HK-2 (cell line): ENCODE measurements around the gene TES.

Experiments
- DNase-seq: peaks from one replicate; pipeline ENCODE4 v3.0.0-alpha.2; 2018; ENCODE audit not compliant: unreplicated experiment

The TES gene

DNA sequence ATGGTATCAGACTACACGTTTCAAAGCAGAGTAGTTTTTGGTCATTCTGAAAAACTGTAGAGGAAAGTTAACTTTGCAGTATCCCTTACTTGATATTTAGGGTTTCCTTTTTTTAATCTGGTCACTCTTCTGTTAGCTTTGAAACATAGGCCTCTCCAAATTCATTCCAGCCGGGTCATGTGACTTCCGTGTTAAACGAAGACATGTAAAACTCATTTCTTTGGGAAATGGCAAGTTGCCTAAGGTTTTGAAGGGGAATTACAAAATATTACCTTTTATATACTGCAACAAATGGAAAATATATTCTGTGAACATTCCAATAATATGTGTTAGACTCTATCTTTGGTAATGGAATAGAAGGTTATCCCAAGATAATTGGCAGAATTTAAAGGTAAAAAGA, 9.5 kb downstream of the TES start:
- DNase-seq = no peak

- no peak for DNase-seq
Observed at GRCh38 chr7:116222501-116222900, 12.2 kb downstream of the TES start.

DNA sequence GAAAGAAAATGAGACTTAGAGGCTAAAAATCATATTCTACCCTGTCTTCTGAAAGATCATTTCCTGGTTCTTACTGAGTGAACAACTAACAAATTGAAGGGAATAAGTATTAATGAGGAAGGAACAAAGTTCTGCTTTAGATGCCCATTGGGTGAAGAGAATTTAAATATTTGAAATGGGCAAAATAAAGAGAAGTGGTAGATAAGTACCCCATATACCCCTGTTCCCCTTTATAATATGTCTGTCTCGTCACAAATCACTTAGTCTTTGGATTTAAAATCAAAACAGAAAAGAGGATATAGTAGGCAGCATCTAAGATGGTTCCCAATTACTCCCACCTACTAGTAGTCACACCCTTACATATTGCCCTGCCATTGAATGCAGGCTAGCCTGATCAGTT, 13.2 kb downstream of the TES start:
- no peak for DNase-seq

GRCh38 chr7:116224492-116225098, 14.3 kb downstream of the TES start:
- DNase-seq = no peak

GRCh38 chr7:116225860-116226259, 15.5 kb downstream of the TES start:
- DNase-seq = no peak

GRCh38 chr7:116226664-116227063, 16.3 kb downstream of the TES start:
- DNase-seq = no peak

DNA sequence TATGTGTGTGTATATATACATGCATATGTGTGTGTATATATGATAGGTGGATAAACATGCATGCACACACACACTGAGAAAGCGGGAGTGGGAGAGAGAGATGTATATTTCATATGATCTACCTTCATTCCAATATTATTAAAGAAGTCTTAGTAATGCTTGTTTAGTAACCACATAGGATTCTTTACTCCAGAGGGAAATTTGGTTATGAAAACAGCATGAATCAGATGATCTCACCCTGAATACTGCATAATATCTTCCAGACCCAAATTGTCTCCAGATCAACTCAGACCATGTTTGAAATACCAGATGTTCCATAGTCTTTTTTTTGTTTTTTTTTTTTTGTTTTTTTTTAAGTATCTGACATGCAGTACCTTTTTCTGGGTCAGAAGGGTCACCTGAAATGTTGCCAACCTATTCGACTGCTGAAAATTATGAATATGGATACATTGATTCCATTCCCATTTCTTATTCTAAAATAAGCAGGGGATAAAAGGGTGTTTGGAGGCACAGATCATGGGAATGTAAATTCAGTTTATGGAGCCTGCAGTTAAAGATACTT, 17.4 kb downstream of the TES start:
- DNase-seq = no peak

DNA sequence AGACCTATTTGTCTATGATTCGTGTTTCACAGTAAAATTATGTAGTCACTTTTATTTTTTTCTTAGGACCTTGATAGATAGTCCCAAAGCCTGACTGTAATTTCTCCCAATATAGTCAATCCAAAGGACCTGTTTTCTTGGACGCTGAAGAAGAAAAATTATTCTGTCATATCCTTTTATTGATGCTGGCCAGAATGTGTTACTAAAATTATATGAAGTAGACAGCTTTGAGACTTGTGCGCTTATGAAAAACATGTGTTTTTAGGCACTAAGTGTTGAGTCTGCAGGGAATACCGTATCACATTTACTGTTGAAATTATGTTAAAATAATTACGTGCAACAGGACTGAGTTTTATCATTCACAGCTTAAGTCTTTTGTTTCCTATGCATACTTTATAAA, 17.9 kb downstream of the TES start:
- no peak for DNase-seq

DNA sequence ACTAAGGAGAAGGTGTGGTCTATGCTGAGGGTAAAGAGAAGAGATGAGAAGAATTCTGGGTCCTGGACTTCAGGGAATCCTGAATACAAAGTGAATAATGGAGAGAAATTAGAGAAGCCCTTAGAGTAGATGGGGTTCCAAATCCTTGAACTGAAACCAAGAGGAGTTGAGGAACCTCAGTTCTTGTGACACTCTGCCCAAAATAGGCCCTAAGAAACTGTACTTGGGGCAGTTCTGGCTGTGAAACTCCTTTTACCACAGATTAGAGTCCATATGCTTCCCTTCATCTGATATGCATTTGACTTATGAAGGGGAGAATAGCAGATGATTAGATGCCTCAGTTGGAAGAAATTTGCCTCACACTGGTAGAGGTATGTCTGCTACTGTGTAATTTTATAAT, 19.0 kb downstream of the TES start:
- no peak for DNase-seq

DNA sequence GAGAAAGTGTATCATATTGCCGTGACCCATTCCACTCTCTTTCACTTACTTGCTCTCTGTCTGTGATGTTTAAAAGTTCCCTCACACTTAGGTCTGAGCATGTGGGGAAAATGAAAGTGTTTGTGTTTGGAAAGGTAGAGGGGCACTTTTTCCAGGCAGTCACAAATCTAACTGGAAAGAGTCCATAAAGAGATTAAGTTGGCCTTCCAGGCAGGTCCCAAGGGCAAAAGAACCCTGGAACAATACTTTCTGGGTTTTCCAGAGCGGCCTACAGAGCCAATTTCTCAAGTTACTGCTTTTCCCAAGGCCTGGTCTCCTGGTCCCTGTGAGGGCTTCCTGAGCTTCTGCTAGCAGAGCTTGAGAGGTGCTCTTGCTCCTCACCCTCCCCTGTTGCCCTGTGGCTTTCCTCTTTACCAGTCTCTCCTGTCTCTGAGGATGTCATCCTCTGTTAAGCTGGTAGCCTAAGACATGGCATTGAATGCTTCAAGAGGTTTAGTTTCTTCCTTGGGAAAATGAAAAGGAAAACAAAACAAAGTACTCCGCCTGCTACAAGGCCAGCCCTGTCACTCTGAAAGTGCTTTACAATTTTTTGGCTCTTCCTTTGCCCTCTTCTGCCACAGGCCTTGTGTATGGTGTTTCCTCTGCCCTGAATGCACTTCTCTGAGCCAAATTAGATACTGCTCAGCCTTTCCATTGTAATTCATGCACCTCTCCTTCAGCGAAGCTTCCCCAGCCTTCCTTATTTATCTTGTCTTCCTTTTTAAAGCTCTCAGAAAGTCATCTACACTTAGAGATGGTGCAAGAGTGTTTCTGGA, 20.1 kb downstream of the TES start:
- no peak for DNase-seq

GRCh38 chr7:116231543-116231942, 21.2 kb downstream of the TES start:
- DNase-seq = no peak

- no peak for DNase-seq
Observed at GRCh38 chr7:116231949-116232348, 21.6 kb downstream of the TES start.

GRCh38 chr7:116232350-116232749, 22.0 kb downstream of the TES start:
- DNase-seq = no peak

DNA sequence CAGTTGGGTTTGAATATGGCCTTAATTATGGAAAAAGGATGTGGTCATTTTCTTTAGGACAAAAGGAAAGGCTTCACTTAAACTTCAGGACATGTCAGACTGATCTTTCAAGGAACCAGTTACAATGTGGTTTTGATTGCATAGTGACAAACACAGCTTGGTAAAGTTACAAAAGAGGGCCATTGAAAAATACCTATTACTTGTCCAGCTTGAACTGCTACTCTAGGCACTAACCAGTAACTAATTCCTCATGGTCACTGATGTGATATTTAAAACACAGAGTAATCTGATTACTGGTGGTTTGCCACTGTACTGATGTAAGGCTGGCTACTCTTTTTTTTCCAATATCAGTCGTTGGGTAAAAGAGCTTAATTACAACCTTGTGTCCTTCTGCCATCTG, 22.6 kb downstream of the TES start:
- DNase-seq = no peak

DNA sequence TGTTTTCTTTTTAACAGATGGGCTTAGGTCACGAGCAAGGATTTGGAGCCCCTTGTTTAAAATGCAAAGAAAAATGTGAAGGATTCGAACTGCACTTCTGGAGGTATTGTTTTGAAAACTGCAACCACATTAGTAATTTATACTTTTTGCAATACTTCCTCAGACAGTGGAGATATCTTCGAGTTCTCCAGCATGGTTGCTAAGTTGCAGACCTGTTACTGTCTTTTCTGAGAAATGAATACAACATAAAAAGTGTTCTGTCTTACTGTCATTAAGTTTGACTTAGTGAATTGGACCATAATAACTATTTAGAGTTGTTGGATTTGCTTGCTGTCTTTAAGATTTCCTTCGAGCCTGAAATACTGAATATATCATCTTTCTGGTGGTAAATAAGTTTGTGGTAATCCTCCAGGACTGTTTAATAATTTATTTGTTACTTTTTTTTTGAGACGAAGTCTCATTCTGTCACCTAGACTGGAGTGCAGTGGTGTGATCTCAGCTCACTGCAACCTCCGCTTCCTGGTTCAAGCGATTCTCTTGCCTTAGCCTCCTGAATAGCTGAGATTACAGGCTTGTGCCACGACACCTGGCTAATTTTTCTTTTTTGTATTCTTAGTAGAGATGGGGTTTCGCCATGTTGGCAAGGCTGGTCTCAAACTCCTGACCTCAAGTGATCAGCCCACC, 24.3 kb downstream of the TES start:
- DNase-seq = no peak

DNA sequence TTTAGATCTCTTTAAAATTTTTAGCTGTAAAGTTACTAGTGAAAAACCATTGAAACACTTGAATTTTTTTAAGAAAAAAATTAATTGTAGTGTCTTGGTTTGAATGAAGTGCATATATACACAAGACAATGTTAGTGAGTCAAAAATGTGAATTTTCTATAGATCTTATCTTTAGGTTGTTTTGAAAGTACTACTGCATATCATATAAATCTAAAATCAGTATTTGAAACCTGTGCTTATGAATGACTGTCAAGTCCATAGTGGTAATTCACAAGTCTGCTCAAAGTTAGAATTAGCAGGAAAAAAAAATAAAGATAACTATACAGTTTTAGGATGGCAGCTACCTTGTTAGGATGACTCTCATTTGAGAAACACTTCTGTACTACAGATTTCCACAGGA, 25.0 kb downstream of the TES start:
- DNase-seq = no peak

DNA sequence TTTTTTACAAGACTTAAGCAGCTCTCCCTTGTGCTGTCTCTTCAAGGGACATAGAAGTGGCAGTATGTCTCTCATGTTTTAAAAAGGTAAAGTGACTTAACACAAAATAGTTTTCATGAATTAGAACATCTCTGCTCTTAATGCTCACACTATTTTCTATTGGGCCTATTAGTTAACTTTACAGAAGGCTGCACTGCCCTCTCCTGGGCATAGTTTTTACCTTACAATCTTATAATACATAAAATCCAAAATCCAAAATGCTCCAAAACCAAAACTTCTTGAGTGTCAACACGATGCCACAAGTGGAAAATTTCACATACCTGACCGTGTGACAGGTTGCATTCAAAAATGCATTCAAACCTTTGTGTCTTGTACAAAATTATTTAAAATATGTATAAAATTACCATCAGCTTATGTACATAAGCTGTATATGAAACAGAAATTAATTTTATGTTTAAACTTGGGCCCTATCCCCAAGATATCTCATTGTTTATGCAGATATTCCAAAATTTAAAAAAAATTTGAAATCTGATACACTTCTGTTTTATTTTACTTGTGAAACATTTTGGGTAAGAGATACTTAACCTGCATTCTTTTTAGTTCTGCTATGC, 25.8 kb downstream of the TES start:
- DNase-seq = no peak

DNA sequence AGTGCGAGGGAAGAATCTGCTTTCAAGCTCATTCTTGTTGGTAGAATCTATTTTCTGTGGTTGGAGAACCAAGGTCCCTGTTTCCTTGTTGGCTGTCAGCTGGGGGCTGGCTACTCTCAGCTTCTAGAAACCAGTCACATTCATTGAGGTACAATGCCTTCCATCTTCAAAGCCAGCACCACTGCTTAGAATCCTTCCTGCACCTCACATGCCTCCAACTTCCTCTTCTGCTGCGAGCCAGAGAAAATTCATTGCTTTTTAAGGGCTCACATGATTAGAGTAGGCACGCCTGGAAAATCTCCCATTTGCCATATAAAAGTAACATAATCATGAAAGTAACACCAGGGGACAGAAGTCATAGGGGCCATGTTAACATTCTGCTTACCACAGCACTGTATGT, 28.7 kb downstream of the TES start:
- DNase-seq = no peak

DNA sequence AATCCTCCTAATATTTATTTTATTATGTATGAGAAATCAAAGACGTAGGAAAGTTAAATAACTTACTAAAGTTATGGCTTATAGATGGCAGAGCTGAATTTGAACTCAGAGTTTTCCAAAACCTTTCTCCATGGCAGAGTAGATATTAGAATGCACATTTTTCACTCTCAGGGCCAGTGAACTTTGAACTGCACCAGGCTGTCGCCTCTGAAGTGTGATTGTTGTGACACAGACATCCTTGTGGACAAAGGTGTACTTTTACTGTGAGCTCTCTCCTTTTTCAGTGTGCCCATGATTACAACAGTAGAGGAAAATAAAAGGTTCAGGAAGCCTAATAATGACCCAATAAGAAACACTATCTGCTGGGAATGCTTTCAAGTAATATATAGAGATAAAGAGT, 29.1 kb downstream of the TES start:
- no peak for DNase-seq

GRCh38 chr7:116240024-116240668, 29.8 kb downstream of the TES start:
- DNase-seq = no peak

GRCh38 chr7:116241291-116241690, 31.0 kb downstream of the TES start:
- DNase-seq = no peak

GRCh38 chr7:116242178-116242577, 31.8 kb downstream of the TES start:
- DNase-seq = no peak
